GOT3 (cell line): Measurements from ENCODE around the gene PHTF1.
"Not testable (repeated sequence)": the region's sequence is repeated elsewhere in the genome, so short reads cannot be mapped to it uniquely, and the experiment has no call there.

Experiments
- DNase-seq: peaks from one replicate; lab custom pipeline; 2025; ENCODE audit warnings: mixed read lengths; lab: John Stamatoyannopoulos, UW

PHTF1 gene

DNA sequence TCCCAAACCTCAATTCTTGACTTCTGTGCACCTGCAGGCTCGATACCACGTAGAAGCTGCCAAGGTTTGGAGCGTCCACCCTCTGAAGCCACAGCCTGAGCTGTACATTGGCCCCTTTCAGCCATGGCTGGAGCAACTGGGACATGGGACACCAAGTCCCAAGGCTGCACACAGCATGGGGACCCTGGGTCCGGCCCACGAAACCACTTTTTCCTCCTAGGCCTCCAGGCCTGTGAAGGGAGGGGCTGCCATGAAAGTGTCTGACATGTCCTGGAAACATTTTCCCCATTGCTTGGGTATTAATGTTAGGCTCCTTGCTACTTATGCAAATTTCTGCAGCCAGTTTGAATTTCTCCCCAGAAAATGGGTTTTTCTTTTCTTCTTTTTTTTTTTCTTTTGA, 40.7 kb downstream of the PHTF1 start:
- DNase-seq: not testable (repeated sequence)

DNA sequence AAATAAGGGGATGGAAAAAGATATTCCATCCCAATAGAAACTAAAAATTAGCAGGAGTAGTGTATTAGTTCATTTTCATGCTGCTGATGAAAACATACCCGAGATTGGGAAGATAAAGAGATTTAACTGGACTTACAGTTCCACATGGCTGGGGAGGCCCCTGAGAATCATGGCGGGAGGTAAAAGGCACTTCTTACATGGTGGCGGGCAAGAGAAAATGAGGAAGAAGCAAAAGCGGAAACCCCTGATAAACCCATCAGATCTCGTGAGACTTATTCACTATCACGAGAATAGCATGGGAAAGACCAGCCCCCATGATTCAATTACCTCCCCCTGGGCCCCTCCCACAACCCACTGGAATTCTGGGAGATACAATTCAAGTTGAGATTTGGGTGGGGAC, 41.8 kb downstream of the PHTF1 start:
- DNase-seq: not testable (repeated sequence)

DNA sequence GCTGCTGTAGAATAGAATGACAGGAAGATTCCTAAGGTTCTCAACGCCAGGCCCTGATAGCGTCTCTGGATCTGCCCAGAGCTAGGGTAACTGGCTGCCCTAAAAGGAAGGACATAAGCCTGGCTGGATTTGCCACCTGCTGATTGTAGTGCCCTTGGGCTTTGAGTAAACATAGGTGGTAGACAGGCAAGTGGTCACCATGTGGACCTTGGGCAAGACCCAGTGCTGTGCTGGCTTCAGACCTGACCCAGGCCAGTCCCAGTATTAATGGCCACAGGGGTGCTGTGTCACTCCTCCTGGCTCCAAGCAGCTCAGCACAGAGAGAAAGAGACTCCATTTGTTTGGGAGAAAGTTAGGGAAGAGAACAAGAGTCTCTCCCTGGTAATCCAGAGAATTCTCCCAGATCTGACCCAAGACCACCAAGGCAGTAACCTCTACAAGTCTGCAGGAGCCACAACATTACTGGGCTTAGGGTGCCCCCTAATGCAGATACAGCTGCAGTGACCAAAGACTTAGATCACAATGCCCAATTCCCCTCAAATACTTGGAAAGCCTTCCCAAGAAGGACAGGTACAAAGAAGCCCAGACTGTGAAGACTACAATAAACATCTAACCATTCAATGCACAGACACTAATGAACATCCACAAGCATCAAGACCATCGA, 44.5 kb downstream of the PHTF1 start:
- no peak for DNase-seq

DNA sequence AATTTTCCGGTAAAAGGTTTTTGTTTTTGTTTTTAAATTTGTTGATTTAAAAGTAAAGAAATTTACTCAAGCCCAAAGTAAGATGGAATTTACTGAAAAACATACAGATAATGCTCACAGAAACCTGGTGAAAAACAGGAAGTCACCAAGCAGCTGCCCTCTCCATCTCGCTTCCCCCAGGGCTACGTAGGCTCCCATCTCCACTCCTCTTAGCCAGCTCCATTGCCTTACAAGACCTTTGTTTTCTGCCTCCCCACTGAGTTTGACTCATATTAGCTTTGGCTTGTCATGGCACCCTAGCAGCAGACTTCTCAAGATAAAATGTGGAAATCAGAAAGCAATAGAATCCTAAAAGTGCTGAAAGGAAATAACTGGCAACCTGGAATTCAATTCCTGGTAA, 57.9 kb downstream of the PHTF1 start:
- DNase-seq: no peak

DNA sequence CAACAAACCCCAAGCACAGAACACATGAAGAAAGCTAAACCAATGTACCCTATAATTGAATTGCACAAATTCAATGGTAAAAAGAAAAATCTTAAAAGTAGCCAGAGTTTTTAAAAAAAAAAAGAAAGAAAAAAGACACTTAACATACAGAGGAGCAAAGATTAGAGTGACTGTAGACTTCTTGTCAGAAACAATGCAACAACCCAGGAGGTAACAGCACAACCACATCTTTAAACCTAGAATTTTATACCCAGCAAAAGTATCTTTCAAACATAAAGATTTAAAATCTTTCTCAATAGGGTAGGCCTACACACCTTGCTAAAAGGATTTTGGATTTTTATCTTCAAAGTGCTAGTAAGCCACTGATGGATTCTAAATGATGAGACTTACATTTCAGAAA, 64.4 kb downstream of the PHTF1 start:
- no peak for DNase-seq

DNA sequence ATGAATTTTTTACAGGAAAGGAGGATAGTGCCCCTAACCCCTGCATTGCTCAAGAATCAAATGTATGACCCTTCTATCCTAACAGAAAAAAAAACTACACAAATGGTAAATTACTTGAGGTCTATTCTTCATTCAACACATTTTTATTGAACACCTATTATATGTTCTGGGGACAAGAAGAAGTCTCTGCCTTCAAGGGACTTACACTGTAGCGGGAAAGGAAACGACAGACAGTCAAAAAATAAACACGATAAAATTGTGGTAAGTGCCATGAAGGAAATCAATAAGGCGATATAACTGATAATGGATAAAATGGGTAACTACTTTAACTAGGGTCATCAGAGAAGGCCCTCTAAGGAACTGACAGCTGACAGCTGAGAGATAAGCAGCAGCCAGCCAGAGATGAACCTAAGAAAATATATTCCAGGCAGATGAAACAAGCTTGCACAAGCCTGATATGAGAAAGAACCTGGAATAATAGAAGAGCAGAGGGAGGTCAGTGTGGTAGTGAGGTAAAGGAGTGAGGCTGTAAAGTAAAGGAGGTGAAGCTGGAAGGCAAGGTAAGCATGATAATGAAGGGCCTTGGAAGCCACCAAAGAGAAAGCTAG, 66.4 kb downstream of the PHTF1 start:
- no peak for DNase-seq

DNA sequence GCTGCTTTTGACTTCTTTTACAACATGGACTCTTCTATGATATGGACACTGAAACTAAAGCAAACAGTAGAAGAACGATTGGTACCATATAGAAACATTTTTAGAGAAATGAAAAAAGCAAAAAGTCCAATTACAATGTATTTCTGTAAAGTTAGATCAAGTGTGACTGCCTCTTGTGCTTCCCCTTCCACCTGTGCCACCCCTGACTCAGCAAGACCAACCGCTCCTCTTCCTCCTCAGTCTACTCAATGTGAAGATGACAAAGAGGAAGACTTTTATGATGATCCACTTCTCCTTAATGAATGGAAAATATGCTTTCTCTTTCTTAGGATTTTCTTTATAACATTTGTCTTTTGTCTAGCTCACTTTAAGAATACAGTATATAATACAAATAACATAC, 66.9 kb downstream of the PHTF1 start:
- DNase-seq: no peak

DNA sequence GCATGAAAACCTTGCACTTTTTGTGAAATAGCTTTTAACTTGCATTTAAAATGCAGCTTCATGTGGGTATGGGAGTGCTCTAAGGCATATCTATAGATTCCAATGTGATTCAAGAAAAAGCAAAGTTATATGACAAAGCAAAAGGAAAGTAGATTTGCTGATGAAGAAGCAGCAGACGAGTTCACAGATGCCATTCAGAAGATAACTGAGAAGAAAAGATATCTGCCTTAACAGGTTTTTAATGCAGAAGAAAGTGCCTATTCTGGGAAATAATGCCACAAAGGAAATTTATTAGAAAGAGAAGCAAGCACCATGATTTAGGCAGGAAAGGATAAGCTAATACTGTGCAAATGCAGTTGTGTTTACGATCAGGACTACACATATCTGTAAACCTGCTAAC, 68.1 kb downstream of the PHTF1 start:
- DNase-seq: no peak

DNA sequence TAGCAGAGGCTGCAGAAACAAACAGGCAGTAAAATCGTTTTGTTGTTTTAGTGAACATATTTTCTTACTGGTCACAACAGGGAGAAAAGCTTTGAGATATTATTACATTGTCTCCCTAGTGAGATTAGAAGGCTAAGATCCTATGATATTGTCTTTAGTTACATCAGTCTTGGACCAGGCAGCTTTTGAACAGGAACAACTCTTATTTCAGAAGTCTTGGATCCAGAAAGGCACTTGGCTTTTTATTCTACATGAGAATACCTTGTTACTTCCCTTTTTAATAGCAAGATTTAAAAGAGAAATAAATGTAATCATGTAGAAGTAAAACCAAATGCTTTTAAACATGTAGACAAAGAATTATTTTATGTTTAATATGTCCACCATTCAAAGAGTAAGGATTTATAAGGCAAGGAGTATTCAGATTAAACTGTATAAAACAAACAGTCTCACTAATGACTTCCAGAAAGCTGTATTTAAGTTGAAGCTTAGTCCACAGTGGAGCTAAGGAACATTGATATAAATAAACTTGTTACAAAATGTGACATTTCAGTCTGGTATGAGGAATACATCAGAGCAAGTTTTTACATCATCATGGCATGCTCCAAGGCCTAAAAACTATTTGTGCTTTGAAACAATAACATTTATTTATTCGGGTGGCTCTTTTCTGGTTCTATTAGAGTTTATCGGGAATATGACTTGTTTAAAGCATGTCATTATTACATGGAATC, 72.2 kb downstream of the PHTF1 start:
- DNase-seq: no peak

DNA sequence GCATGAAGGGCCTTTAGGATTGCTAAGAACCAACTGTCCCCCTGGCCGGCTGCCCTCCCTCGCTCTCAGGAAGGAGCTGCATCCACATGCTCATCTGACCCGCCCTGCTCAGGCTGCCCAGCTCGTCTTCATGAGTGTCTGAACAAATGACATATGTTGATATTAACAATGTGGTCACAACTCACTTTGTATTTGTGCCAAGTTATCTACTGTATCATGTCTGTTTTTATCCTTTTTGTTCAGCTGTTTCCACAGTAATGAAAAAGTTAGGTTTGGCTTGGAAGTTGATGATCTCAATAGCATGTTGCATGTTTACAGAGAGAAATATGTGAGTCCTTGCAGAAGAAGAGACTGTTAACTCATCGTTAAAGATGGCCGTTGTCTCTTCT, 75.1 kb downstream of the PHTF1 start:
- no peak for DNase-seq

DNA sequence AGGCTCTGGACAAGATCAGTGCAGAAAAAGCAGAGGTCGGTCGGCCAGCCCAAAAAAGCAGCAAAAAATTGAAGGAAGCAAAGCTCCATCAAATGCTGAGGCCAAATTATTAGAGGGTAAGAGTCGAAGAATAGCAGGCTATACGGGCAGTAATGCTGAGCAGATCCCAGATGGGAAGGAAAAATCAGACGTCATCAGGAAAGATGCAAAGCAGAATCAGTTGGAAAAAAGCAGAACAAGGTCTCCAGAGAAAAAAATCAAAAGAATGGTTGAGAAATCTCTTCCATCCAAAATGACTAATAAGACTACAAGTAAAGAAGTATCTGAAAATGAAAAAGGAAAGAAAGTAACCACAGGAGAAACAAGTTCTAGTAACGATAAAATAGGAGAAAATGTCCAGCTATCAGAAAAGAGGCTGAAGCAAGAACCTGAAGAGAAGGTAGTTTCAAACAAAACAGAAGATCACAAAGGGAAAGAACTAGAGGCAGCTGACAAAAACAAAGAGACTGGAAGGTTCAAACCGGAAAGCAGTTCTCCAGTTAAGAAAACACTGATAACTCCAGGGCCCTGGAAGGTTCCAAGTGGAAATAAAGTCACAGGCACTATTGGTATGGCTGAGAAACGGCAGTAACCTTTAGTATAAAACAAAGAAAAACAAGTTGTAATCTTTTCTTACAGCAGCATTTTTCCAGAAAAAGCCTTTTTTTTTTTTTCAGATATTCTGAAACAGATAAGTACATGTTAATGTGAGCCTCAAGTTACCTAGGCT, 75.7 kb downstream of the PHTF1 start:
- DNase-seq: no peak

DNA sequence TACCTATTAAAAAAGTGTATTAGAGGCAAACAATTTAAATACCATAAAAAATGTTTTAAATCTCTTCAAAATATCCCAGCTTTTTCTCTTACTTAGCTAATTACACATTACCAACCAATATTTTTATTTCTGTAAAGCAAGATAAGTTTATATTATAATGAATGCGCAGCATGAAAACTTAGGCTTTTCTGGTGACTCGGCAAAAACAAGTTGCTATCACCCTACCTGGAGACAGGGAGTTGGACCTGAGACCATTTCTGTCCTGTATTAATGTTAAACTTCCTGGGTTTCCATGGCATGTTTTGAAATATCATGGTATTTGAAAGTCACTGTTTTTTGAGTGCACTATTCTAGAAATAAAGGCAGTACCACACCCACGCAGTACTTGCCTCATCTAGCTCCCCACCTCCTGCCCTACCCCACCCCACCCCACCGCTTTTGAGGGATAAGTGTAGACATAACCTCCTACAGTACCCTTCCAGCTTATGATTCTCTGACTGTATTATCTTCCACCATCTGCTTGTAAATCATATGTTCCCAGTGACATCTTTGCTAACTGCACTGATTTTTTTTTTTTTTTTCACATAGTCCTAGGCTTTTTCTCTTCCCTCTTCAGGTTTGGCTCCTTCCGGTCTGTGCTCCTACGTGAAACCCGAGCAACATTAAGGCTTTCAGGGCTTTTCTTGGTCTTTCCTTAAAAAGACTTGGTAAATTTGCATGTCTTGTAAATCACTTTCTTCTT, 77.5 kb downstream of the PHTF1 start:
- DNase-seq: no peak

DNA sequence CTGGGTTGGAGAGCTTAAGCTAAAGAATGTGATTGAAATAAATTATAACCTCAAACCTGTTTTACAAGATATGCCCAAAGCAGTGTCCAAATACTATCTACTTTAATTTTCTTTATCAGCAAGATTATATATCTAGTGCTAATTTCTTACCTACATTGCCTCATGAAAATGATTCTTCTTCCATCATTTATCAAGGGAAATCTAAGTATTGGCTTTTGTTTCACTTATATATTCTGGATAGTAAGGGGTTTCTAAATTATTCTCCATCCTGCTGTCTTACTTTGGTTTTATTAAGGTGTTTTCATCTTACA, 81.2 kb downstream of the PHTF1 start:
- DNase-seq: no peak

DNA sequence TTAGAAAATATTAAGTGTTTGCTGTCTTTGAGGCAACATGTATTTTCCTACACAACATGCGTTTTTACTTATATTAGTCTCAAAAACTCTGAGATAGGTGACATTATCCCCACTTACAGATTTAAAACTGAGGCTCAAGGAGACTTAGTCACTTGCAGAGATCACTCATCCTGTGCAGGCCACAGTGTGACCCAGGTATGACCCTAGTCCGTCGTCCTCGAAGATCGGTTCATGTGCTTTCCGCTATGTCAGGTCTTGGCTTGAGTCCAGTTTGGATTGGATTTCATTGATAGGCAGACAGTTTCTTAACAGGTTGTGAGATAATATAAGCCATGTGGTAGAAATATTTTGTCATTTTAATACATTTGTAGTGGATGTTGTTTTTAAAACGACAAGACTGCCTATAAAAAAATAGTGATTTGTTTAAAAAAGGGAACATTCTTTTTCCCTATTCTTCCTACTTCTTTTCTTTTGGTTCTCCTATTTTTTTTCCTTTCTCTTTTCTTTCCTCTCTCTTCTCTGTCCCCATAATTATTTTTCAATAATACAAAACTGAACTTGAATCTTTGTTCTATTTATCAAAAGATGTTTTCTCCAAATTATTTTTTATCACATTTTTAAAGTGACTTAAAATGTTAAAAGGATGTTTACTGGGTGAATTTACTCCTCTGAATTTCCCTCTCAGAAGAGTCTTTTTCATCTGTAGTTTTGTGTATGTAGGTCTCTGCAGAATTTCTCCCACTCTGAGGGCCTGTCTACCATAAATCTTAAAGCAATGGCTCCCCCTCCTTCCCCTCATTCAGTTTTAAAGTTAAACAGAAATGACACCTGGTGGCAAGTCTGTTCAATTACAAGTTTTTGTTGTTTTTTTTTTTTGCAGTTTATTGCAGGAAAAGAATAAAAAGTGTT, 81.8 kb downstream of the PHTF1 start:
- DNase-seq: no peak

DNA sequence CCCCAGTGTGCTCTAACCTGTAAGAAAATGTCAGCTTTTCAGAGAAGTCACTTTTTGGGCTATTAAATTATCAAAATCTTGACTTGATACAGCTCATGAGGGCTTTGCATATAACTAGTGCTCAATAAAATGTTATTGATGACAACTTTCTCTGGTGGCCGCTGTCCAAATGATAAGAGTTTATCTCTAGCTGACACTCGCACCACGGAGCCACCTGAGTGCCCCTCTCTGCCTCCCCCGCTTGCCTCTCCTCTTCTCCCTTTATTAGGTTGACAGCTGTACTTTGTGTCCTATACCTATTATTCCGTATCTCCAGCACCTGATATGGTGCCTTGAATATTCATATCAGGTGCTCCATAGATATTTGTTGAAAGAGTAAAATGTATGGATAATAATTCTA, 82.8 kb downstream of the PHTF1 start:
- no peak for DNase-seq

DNA sequence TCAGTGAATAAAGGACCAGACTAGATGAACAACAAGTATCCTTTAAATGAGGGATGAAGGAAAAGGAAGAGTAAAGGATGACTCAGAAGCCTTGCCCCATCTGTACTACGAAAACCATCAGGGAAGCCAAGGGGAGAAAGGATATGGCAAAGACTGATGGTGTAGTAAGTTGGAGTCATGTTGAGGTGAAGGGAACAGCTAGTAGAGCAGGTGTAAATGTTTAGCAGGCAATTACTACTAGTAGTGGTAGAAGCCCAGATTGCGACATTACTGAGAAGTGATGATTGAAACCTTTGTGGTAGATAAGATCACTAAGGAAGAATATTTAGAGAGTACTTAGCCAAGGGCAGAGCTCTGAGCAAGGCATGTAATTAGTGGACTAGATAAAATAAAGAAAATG, 84.0 kb downstream of the PHTF1 start:
- DNase-seq: no peak

DNA sequence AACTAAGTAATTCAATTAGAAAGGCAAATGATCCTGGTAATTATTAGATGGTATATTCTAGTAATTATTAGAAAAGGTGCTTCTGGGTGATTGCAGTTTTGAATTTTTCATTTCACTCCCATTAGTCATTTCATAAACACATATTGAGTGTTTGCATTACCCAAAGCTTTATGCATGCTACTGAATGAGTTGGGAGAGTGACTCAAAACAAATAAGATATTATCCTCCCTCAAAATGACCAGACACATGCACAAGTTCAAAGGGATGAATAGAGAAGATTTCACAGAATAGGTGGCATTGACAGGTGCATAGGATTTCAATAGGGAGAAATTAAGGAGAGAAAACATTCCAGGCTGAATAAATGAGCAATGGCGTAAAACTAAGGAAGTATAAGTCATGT, 84.7 kb downstream of the PHTF1 start:
- no peak for DNase-seq

DNA sequence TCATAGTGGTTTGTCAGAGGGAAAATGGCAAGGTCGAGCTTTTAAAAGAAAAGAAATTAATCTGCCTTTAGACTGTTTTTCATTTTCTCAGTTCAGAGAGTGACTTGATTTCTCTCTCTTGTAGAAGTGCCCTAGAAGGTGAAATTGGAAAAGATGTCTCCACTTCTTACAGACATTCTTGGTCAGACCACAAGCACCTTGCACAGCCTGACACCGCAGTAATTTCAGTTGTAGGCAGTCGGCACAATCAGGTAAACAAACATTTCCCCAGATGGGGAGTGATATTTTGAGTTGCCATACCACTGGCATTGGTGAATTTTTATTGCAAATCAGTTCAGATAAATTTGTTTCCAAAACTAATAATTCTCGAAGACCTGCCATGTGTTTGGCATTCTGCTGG, 86.8 kb downstream of the PHTF1 start:
- no peak for DNase-seq

DNA sequence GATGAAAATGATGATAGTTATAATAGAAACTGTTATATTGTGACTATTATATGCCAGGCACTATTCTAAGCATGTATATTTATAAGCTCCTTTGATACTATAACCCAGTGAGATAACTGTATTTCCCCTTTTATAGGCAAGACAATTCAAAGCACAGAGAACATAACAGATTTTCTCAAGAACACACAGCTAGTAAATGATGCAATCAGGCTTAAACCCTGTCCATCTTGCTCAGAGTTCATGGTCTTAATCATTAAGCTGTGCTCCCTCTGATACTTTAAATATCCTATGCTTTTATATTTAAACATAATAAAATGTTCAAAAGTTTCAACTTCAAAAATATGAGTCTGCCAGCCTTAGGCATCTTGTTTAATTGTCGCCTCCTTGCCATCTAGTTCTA, 88.6 kb downstream of the PHTF1 start:
- DNase-seq: no peak

DNA sequence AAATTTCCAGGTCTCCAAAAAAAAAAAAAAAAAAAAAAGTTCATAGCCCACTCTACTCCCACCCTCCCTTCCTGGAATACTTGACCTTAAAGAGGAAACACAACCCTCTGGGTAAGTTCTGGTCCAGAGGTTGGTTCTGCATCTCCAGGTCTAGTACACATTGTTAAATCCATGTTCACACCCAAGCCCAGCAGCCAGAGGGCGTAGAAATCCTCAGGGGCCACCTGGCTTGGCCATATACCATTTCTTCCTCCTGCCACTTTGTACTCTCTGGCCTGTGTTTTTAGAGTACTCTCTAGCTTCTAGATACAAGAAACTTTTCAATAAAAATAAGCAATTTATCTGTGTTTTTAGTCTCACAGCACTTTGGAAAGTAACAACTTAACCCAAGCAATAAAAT, 89.3 kb downstream of the PHTF1 start:
- DNase-seq: no peak

DNA sequence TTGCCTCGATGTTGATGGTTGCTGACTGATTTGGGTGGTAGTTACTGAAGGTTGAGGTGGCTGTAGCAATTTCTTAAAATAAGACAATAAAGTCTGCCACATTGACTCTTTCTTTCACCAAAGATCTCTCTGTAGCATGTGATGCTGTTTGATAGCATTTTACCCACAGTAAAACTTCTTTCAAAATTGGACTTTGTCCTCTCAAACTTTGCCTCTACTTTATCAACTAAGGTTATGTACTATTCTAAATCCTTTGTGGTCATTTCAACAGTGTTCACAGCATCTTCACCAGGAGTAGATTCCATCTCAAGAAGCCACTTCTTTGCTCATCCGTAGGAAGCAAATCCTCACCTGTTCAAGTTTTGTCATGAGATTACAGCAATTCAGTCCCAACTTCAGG, 93.2 kb downstream of the PHTF1 start:
- no peak for DNase-seq
